ENCODE results near the gene H2BW1. TPM values are rescaled to one million over a fixed set of nuclear protein-coding genes. Genes with fewer than 3 reads are reported as not detected.
"Not testable (repeated sequence)": the region's sequence is repeated elsewhere in the genome, so short reads cannot be mapped to it uniquely, and the experiment has no call there.

H2BW1 gene, protein sequence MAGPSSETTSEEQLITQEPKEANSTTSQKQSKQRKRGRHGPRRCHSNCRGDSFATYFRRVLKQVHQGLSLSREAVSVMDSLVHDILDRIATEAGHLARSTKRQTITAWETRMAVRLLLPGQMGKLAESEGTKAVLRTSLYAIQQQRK
- not detected in 2 replicates for total RNA-seq (2014; rRNA removed; shearing (Covaris generic))

DNA sequence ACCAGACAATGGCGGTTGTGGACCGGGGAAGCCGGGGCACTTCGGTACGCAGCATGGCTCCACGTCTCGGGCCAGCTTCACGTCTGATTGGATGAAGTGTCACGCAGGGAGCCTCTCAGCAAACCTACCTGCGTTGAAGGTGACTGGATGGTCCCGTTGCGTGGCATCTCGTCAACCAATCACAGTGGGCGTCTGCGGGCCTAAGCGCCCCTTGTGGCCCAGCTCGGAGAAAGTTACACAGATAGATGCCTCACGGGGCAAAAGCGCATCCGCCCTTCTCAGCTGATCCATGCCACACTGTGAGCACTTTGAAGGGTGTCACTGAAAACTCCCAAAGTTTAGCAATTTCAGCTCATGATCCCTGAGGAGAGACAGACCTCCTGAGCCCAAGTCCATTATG is at the start of gene H2BW1:
TSS of gene H2BW1 (minus strand) at position 103 of the 400 bp plus-strand sequence. CDS start 132 bp downstream, outside the sequence.
- Histone ChIP-seq H3K4me3 (no peak within 1 kb of the TSS), H3K36me3 (no peaks in the 10 kb centered on the region)
- DNase-seq, result no peak

DNA sequence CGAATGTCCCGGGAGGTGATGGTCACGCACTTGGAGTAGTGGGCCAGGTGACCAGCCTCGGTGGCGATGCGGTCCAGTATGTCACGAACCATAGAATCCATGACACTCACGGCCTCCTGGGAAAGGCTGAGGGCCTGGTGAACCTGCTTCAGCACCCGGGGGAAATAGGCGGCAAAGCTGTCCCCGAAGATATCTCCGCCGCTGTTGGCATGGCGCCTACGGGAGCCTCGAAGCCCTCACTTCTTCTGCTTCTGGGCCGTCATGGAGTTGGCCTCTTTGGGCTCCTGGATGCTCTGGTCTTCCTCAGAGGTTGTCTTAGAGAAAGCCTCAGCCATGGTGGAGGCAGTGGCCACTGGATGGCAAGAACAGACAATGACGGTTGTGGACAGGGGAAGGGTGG is 49.1 kb upstream of the H2BW1 start:
- H3K36me3 ChIP-seq; H3K9me3 ChIP-seq (replicated peaks); DNase-seq; H3K4me1 ChIP-seq; H3K27ac ChIP-seq; H3K27me3 ChIP-seq; H3K4me3 ChIP-seq: not testable (repeated sequence)

More for the DNA sequence above, at the start of gene H2BW1:
- Histone ChIP-seq H3K9me3 (replicated peaks) (no peaks in the 10 kb centered on the region), H3K27me3 (no peaks in the 10 kb centered on the region), H3K4me1 (no peaks in the 10 kb centered on the region), H3K27ac (no peak within 1 kb of the TSS)

DNA sequence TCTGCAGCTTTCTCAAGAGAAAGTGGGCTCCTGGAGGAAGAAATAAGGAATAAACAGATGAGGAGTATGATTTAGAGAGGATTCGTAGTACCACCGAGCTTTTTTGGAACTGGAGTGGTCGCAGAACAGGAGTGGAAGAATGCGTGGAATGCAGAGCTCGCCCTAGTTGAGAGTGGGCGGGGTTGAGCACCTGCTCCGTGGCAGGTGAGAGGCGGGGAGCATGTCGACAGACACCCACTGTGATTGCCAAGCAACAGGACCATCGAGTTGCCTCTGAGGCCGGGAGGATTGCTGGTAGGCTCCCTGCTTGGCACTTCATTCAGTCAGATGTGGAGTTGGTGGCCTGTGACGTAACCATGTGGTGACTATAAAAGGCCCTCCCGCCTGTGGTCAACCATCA is 41.4 kb upstream of the H2BW1 start:
- not testable (repeated sequence) for H3K27ac ChIP-seq; H3K36me3 ChIP-seq; H3K4me3 ChIP-seq; H3K9me3 ChIP-seq (replicated peaks); H3K27me3 ChIP-seq; H3K4me1 ChIP-seq; DNase-seq

DNA sequence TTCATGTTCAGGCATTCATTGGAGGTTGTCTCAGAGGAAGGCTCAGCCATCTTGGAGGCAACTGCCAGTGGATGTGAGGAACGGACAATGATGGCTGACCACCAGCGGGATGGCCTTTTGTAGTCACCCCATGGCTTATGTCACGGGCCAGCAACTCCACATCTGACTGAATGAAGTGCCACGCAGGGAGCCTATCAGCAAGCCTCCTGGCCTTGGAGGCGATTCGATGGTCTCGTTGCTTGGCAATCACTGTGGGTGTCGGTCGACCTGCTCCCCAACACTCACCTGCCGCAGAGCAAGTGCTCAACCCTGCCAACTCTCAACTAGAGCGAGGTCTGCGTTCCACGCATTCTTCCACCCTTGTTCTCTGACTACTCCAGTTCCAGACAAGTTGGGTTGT is 33.7 kb upstream of the H2BW1 start:
- H3K9me3 ChIP-seq (replicated peaks), result no peaks in the 10 kb centered on the region
- no peak for DNase-seq
- no peaks in the 10 kb centered on the region for H3K4me1 ChIP-seq
- H3K27ac ChIP-seq, result no peak overlapping the region
- no peak overlapping the region for H3K4me3 ChIP-seq
- H3K27me3 ChIP-seq, result no peaks in the 10 kb centered on the region
- no peaks in the 10 kb centered on the region for H3K36me3 ChIP-seq

DNA sequence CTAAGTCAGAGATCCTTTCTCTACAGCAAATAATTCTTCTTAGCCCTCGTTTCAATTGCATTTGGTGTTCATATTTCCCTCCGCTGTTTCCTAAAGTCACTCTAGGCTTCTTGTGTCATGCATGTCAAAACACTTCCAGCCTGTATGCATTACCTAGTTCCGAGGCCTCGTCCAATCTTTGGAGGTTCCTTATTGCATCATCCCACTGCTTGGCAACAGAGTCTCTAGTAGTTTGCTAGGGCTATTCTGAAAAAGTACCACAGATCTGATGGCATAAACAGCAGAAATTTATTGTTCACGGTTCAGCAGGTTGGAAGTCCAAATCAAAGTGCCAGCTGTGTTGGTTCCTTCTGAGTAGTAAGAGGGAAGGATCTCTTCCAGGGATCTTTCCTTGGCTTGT is 32.1 kb upstream of the H2BW1 start:
- Histone ChIP-seq H3K27me3 (no peaks in the 10 kb centered on the region), H3K4me3 (no peak overlapping the region), H3K4me1 (no peaks in the 10 kb centered on the region), H3K9me3 (replicated peaks) (no peaks in the 10 kb centered on the region), H3K27ac (no peak overlapping the region), H3K36me3 (no peaks in the 10 kb centered on the region)
- DNase-seq, result no peak

DNA sequence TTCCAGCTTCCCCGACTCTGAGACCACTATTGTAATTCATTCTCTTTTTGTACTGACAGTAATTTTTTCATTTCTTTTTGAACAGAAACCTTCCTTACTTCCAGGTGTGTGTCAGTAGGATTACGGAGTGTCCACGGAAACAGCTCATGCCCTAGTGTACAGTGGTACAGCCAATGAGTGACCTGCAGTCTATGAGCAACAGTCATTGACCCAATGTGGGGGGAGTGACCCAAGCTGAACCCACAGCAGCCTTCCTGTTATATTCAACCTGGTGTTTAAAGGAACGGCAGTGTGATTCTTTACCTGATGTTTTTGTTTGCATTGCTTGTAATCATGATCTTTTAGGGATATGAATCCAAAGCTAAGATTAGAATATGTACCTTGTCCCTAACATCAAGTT is 27.5 kb upstream of the H2BW1 start:
- DNase-seq, result no peak
- Histone ChIP-seq H3K4me1 (no peaks in the 10 kb centered on the region), H3K4me3 (no peak overlapping the region), H3K27ac (no peak overlapping the region), H3K9me3 (replicated peaks) (no peaks in the 10 kb centered on the region), H3K36me3 (no peaks in the 10 kb centered on the region), H3K27me3 (no peaks in the 10 kb centered on the region)

DNA sequence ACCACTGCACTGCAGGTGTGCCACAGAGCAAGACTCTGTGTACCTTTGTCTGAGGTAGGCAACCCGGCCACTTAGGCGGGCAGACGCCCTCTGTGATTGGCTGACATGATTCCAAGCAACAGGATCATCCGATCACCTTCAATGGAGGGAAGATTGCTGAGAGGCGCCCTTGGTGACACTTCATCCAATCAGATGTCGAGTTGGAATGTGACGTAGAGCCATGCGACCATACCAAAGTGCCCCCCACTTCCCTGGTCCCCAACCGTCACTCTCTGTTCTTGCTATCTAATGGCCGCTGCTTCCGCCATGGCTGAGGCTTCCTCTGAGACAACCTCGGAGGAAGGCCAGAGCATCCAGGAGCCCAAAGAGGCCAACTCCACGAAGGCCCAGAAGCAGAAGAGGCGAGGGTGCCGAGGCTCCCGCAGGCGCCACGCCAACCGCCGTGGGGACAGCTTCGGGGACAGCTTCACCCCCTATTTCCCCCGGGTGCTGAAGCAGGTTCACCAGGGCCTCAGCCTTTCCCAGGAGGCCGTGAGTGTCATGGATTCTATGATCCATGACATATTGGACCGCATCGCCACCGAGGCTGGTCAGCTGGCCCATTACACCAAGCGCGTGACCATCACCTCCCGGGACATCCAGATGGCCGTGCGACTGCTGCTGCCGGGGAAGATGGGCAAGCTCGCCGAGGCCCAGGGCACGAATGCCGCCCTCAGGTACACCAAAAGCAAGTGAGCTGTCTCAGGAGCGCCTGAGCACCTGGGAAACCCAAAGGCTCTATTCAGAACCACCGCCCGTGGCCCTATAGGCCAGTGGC is 26.4 kb upstream of the H2BW1 start, which contains the start of gene H2BW2:
TSS of gene H2BW2 (plus strand) at position 268 of the 817 bp plus-strand sequence. CDS start at position 307, 39 bp downstream.
- no peaks in the 10 kb centered on the region for H3K4me1 ChIP-seq
- H3K27ac ChIP-seq, result no peak within 1 kb of the TSS
- no peaks in the 10 kb centered on the region for H3K36me3 ChIP-seq
- no peaks in the 10 kb centered on the region for H3K9me3 ChIP-seq (replicated peaks)
- no peak within 1 kb of the TSS for H3K4me3 ChIP-seq
- no peak for DNase-seq
- H3K27me3 ChIP-seq, result no peaks in the 10 kb centered on the region

DNA sequence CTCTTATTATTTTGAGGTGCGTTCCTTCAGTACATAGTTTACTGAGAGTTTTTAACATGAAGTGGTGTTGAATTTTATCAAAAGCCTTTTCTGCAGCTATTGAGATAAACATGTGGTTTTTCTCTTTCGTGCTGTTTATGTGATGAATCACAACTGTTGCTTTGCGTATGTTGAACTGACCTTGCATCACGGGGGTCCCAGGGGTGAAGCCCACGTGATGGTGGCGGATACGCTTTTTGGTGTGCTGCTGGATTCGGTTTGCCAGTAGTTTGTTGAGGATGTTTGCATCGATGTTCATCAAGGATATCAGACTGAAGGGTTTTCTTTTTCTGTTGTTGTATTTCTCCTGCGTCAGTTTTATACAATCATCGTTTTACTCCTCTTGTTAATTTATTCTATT is 4.6 kb upstream of the H2BW1 start:
- H3K4me1 ChIP-seq, result no peaks in the 10 kb centered on the region
- no peak overlapping the region for H3K4me3 ChIP-seq
- no peaks in the 10 kb centered on the region for H3K9me3 ChIP-seq (replicated peaks)
- H3K27ac ChIP-seq, result no peak overlapping the region
- H3K27me3 ChIP-seq, result no peaks in the 10 kb centered on the region
- H3K36me3 ChIP-seq, result no peaks in the 10 kb centered on the region
- DNase-seq, result no peak

DNA sequence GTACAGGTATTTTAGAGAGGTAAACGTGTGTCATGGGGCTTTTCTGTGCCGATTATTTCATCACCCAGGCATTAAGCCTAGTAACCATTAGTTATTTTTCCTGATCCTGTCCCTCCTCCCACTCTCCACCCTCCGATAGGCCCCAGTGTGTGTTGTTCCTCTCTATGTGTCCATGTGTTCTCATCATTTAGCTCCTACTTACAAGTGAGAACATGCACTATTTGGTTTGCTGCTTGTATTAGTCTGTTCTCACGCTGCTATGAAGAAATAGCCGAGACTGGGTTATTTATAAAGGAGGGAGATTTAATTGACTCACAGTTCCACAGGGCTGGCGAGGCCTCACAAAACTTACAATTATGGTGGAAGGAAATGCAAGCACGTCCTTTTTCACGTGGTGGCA is 2.1 kb upstream of the H2BW1 start:
- not testable (repeated sequence) for H3K27ac ChIP-seq; H3K9me3 ChIP-seq (replicated peaks); H3K4me1 ChIP-seq; H3K36me3 ChIP-seq; H3K4me3 ChIP-seq; DNase-seq; H3K27me3 ChIP-seq

DNA sequence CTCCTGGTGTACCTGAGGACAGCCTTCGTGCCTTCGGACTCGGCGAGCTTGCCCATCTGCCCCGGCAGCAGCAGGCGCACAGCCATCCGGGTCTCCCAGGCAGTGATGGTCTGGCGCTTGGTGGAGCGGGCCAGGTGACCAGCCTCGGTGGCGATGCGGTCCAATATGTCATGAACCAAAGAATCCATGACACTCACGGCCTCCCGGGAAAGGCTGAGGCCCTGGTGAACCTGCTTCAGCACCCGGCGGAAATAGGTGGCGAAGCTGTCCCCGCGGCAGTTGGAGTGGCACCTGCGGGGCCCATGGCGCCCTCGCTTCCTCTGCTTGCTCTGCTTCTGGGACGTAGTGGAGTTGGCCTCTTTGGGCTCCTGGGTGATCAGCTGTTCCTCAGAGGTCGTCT is 350 bp downstream of the H2BW1 start:
- no peaks in the 10 kb centered on the region for H3K27me3 ChIP-seq
- no peak overlapping the region for H3K27ac ChIP-seq
- H3K9me3 ChIP-seq (replicated peaks), result no peaks in the 10 kb centered on the region
- H3K4me3 ChIP-seq, result no peak overlapping the region
- no peak for DNase-seq
- no peaks in the 10 kb centered on the region for H3K4me1 ChIP-seq
- H3K36me3 ChIP-seq, result no peaks in the 10 kb centered on the region

DNA sequence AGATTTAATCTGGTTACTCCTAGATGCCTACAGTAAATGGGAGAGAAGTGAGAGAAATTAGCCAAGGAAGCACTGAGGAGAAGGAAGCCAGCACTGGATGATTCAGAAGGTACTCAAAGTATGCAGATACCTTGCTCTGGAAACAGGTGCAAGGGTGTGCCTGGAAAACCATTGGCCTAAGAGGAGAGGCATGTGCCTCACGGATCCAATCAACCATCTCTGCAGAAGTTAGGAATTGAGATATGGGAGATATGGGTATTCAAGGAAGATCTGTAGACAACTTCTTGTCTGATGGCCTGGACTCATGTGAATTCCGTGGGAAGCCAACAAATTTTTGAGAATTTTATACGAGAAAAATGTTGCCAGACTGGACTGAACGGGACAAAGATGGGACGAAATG is 4.7 kb downstream of the H2BW1 start:
- Histone ChIP-seq H3K36me3 (no peaks in the 10 kb centered on the region), H3K4me3 (no peak overlapping the region), H3K27ac (no peak overlapping the region), H3K27me3 (no peaks in the 10 kb centered on the region), H3K9me3 (replicated peaks) (no peaks in the 10 kb centered on the region), H3K4me1 (no peaks in the 10 kb centered on the region)
- no peak for DNase-seq

DNA sequence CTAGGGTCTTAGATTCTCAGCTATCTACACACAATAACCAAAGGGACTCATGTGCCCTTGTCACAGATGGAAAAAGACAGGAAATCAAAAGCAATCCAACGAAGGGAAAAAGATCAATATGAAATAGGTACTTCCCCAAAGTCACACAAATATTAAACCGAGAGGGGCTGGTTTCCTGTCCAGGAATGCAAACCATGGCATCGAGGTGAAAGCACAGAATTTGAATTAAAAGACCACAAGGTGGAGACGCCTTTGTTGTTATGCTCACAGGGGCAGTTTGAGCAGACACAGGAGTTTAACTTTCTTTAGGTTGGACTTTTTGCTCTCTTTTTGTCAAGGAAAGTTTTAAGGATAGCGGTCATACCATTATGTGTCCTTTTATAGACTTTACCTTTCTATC is 14.3 kb downstream of the H2BW1 start:
- Histone ChIP-seq H3K27ac (no peak overlapping the region), H3K36me3 (no peaks in the 10 kb centered on the region), H3K4me1 (no peaks in the 10 kb centered on the region), H3K27me3 (no peaks in the 10 kb centered on the region), H3K4me3 (no peak overlapping the region), H3K9me3 (replicated peaks) (no peaks in the 10 kb centered on the region)
- DNase-seq, result no peak

DNA sequence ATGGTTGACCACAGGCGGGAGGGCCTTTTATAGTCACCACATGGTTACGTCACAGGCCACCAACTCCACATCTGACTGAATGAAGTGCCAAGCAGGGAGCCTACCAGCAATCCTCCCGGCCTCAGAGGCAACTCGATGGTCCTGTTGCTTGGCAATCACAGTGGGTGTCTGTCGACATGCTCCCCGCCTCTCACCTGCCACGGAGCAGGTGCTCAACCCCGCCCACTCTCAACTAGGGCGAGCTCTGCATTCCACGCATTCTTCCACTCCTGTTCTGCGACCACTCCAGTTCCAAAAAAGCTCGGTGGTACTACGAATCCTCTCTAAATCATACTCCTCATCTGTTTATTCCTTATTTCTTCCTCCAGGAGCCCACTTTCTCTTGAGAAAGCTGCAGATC is 30.0 kb downstream of the H2BW1 start:
- H3K27ac ChIP-seq; H3K4me1 ChIP-seq; H3K36me3 ChIP-seq; H3K27me3 ChIP-seq; H3K9me3 ChIP-seq (replicated peaks); DNase-seq; H3K4me3 ChIP-seq: not testable (repeated sequence)

DNA sequence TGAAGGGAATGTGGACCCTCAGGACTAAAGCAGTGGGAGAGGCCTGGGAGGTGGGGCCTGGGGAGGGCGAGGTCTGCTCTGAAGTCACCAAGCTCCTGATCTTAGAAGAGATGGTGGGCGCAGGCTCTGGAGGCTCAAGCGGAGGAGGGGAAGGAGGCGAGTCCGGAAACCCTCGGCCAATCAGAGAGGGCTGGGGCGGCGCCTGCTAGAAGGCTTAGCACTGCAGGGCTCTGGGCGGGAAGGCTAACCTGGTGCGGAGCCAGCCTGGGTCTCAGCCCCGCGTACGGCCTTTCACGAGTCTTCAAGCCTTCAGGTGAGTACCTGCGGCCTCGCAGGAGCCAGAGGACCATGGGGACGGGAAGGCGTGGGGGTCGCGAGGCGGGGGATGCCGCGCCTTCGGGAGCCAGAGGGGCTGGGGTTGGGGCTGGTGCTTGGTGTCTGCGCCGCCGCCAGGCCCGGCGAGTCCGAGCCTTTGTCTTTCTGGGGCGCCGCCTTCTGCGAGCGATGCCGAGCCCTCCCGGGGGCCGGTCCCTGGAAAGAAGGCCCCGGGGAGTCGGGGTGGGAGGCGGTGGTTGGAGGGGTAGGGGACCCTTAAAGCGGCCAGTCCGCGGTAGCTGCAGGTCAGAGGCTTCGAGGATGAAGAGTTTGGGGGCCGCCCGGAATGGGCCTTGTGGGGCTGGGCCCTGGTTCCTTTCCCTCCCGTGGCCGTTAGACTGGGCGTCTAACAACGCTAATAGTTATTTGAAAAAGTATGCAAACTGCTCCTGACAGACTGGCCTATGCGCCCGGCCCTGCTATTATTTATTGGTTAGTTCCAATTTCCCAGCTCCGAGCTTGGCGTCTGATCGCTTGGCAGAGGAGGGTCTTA is 50.9 kb downstream of the H2BW1 start, which contains the start of gene TMSB15B:
TSS of gene TMSB15B (plus strand) at position 217 of the 868 bp plus-strand sequence.
- not testable (repeated sequence) for H3K36me3 ChIP-seq; H3K4me1 ChIP-seq; DNase-seq; H3K27ac ChIP-seq; H3K4me3 ChIP-seq; H3K9me3 ChIP-seq (replicated peaks); H3K27me3 ChIP-seq
